Liver (tissue), 3 donors: ENCODE measurements around the gene MEIS2.

ENCODE experiments used
- EGR1 ChIP-seq, 2 donors: IDR thresholded peaks; 2 replicates each; pipeline ENCODE4 v1.6.1; 2016 to 2018; ENCODE audit warnings: antibody characterized with exemption in 2 of 2, low read depth in 2 of 2
- FOXA1 ChIP-seq: IDR thresholded peaks from 2 replicates; pipeline ENCODE4 v1.6.1; 2016; ENCODE audit warnings: antibody characterized with exemption
- GABPA ChIP-seq, 2 donors: IDR thresholded peaks in 1 of 2; conservative IDR thresholded peaks in 1 of 2; 2 replicates each; pipeline ENCODE4 v1.6.1; 2016; ENCODE audit warnings: antibody characterized with exemption in 2 of 2, mild to moderate bottlenecking in 1 of 2, moderate library complexity in 1 of 2
- HNF4A ChIP-seq, 2 donors: conservative IDR thresholded peaks; 2 replicates each; pipeline ENCODE4 v1.6.1; 2016; ENCODE audit warnings: antibody characterized with exemption in 2 of 2, mild to moderate bottlenecking in 2 of 2
- NR2F2 ChIP-seq: IDR thresholded peaks from 2 replicates; pipeline ENCODE4 v1.6.1; 2016; ENCODE audit warnings: antibody characterized with exemption
- SP1 ChIP-seq: IDR thresholded peaks from 2 replicates; pipeline ENCODE4 v1.6.1; 2018; ENCODE audit warnings: antibody characterized with exemption, mild to moderate bottlenecking
- YY1 ChIP-seq: IDR thresholded peaks from 2 replicates; pipeline ENCODE4 v1.6.1; 2016; ENCODE audit warnings: antibody characterized with exemption, mild to moderate bottlenecking
- TF ChIP-seq, protein P1 (sequence below): IDR thresholded peaks from 2 replicates; pipeline ENCODE4 v1.6.1; 2016; ENCODE audit warnings: antibody characterized with exemption, mild to moderate bottlenecking
- TF ChIP-seq, protein P2 (sequence below): fragments of 150-350 bp; IDR thresholded peaks from 2 replicates; pipeline ENCODE4 v1.5.1; 2017; ENCODE audit warnings: improper control_type of control experiment, low read depth, low read length; ENCODE audit not compliant: missing input control
- TF ChIP-seq, protein P3 (sequence below): IDR thresholded peaks from 2 replicates; pipeline ENCODE4 v1.6.1; 2016; ENCODE audit warnings: antibody characterized with exemption
- TF ChIP-seq, protein P4 (sequence below): IDR thresholded peaks from 2 replicates; pipeline ENCODE4 v1.6.1; 2016; ENCODE audit warnings: antibody characterized with exemption
- donor health status: healthy.
- donor health status: healthy.

DNA sequence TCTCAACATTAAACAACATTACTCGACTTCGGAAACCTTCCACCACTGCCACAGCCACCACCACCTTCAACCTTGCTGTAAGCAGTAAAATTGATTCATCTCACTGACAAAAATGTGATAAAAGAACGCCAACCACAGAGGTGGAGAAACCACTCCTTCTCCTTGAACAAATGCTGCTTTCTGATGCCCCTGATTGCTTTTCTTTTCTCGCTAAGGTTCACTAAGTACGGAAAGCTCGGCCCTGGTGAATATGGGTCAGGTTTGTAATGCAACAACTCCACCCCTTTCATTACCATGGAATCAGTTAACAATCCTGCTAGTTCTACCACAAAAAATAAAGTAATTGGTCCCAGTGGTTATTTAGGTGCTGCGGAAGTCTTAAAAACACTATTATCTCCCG, 44.9 kb downstream of the MEIS2 start:
- TF ChIP-seq, protein P1, sequence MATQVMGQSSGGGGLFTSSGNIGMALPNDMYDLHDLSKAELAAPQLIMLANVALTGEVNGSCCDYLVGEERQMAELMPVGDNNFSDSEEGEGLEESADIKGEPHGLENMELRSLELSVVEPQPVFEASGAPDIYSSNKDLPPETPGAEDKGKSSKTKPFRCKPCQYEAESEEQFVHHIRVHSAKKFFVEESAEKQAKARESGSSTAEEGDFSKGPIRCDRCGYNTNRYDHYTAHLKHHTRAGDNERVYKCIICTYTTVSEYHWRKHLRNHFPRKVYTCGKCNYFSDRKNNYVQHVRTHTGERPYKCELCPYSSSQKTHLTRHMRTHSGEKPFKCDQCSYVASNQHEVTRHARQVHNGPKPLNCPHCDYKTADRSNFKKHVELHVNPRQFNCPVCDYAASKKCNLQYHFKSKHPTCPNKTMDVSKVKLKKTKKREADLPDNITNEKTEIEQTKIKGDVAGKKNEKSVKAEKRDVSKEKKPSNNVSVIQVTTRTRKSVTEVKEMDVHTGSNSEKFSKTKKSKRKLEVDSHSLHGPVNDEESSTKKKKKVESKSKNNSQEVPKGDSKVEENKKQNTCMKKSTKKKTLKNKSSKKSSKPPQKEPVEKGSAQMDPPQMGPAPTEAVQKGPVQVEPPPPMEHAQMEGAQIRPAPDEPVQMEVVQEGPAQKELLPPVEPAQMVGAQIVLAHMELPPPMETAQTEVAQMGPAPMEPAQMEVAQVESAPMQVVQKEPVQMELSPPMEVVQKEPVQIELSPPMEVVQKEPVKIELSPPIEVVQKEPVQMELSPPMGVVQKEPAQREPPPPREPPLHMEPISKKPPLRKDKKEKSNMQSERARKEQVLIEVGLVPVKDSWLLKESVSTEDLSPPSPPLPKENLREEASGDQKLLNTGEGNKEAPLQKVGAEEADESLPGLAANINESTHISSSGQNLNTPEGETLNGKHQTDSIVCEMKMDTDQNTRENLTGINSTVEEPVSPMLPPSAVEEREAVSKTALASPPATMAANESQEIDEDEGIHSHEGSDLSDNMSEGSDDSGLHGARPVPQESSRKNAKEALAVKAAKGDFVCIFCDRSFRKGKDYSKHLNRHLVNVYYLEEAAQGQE: no peak
- TF ChIP-seq, protein P2, sequence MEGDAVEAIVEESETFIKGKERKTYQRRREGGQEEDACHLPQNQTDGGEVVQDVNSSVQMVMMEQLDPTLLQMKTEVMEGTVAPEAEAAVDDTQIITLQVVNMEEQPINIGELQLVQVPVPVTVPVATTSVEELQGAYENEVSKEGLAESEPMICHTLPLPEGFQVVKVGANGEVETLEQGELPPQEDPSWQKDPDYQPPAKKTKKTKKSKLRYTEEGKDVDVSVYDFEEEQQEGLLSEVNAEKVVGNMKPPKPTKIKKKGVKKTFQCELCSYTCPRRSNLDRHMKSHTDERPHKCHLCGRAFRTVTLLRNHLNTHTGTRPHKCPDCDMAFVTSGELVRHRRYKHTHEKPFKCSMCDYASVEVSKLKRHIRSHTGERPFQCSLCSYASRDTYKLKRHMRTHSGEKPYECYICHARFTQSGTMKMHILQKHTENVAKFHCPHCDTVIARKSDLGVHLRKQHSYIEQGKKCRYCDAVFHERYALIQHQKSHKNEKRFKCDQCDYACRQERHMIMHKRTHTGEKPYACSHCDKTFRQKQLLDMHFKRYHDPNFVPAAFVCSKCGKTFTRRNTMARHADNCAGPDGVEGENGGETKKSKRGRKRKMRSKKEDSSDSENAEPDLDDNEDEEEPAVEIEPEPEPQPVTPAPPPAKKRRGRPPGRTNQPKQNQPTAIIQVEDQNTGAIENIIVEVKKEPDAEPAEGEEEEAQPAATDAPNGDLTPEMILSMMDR: no peak
- TF ChIP-seq, protein P3, sequence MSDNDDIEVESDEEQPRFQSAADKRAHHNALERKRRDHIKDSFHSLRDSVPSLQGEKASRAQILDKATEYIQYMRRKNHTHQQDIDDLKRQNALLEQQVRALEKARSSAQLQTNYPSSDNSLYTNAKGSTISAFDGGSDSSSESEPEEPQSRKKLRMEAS: no peak
- TF ChIP-seq SP1 (no peak), GABPA (IDR thresholded peaks at IDR 0.05 in 1 of 2, conservative IDR thresholded peaks at IDR 0.05 in 1 of 2) (no peak), YY1 (no peak), FOXA1 (no peak), NR2F2 (no peak), HNF4A (conservative IDR thresholded peaks at IDR 0.05) (no peak), EGR1 (IDR thresholded peaks at IDR 0.05; ENCODE audit: low read depth in 2 of 2) (no peak)
- TF ChIP-seq, protein P4, sequence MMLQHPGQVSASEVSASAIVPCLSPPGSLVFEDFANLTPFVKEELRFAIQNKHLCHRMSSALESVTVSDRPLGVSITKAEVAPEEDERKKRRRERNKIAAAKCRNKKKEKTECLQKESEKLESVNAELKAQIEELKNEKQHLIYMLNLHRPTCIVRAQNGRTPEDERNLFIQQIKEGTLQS: no peak
